HG02588 (cell line): ENCODE results near the gene ACER1.
"Not testable (repeated sequence)": the region's sequence is repeated elsewhere in the genome, so short reads cannot be mapped to it uniquely, and the experiment has no call there.

Experiments used
- ATAC-seq: cut with Tn5 transposase; IDR thresholded peaks from one replicate; pipeline ENCODE4 v1.9.1; 2021; ENCODE audit warnings: mild to moderate bottlenecking, moderate library complexity; ENCODE audit not compliant: unreplicated experiment

Gene ACER1

DNA sequence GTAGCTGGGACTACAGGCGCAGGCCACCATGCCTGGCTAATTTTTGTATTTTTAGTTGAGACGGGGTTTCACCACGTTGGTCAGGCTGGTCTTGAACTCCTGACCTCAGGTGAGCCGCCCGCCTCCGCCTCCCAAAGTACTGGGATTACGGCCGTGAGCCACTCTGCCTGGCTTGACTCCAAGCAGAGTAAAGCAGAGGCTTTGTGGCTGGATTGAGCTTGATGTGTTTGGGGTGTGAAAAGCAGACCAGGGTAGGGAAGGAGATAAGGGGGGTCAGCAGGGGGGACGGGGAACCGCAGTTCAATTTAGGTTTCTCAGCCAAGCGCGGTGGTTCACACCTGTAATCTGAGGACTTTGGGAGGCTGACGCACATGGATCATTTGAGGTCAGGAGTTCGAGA lies 23.8 kb upstream of the ACER1 start:
- no peak for ATAC-seq

DNA sequence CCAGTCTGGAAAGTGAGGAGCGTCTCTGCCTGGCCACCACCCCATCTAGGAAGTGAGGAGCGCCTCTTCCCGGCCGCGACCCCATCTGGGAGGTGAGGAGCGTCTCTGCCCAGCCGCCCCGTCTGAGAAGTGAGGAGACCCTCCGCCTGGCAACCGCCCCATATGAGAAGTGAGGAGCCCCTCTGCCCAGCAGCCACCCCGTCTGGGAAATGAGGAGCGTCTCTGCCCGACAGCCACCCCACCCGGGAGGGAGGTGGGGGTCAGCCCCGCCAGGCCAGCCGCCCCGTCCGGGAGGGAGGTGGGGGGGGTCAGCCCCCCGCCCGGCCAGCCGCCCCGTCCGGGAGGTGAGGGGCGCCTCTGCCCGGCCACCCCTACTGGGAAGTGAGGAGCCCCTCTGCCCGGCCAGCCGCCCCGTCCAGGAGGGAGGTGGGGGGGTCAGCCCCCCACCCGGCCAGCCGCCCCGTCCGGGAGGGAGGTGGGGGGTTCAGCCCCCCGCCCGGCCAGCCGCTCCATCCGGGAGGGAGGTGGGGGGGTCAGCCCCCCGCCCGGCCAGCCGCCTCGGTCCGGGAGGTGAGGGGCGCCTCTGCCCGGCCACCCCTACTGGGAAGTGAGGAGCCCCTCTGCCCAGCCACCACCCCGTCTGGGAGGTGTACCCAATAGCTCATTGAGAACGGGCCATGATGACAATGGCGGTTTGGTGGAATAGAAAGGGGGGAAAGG lies 22.1 kb upstream of the ACER1 start:
- not testable (repeated sequence) for ATAC-seq

DNA sequence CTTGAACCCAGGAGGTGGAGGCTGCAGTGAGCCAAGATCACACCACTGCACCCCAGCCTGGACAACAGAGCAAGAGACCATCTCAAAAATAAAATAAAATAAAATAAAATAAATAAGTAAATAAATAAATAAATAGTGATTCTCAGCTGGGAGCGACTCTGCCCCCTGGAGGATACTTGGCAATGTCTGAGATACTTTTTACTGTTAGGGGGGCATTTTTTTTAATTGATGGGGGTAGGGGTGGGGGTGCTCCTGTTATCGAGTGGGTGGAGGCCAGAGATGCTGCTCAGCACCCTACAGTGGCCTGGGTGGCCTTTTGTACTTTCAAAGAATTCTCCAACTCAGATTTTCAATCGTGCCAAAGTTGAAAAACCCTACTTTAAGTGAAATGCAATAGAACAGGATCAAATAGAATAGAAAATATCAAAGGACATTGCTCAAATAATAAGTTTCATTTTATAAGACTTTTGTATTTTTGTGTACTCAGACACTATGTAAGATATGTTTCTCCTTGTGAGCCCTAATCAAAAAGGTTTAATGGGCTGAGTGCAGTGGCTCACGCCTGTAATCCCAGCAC lies 20.8 kb upstream of the ACER1 start:
- ATAC-seq, result no peak

DNA sequence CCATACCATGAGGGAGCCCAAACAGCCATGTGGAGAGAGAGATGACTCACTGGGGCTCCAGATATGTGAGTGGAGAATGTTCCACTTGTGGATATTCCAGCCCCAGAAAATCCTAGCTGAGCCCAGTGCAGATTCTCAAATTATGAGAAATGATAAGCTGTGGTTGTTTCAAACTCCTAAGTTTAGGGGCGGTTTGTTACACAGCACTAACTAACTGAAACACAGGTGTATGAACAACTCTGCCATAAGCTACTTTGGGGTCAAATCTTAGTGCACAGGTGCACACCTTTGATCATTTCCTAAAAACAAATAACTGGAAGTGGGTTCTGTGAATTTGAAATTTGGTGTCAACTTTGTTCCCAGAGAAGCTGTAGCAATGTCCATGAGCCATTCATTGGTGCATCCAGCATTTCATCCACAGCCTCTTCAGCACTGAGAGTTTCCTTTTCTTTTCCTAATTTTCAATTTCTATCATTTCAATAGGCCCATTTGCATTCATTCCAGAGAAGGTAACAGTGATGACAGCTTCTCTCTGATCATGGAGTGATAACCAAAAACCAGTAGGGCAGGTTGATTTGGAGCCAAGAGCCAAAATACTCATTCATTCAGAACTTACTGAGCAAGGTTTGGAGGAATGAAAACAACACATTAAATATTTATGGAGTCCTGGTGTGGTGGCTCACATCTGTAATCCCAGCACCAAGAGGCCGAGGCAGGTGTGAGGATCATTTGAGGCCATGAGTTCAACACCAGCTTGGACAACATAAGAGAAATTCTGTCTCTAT lies 19.2 kb upstream of the ACER1 start:
- no peak for ATAC-seq

GRCh38 chr19:6350688-6351087 lies 17.3 kb upstream of the ACER1 start:
- no peak for ATAC-seq

GRCh38 chr19:6349271-6349670 lies 15.9 kb upstream of the ACER1 start:
- not testable (repeated sequence) for ATAC-seq

DNA sequence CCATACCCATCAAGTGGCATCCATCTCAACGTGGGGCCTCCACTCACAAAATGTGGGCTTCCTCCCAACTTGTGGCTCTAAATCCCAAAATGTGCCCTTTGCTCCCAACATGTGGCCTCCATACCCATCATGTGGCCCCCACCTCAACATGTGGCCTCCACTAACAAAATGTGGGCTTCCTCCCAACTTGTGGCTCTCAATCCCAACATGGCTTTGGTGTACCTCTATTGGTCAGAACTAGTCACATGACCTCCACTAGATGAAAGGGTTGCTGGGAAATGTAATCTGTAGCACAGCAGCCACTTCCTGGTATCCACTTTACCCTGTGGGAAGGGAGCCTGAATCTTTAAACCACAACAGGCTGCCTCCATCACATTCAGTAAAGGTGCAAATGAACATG lies 10.1 kb upstream of the ACER1 start:
- ATAC-seq, result no peak

GRCh38 chr19:6340493-6341201 lies 7.2 kb upstream of the ACER1 start:
- ATAC-seq, result no peak

DNA sequence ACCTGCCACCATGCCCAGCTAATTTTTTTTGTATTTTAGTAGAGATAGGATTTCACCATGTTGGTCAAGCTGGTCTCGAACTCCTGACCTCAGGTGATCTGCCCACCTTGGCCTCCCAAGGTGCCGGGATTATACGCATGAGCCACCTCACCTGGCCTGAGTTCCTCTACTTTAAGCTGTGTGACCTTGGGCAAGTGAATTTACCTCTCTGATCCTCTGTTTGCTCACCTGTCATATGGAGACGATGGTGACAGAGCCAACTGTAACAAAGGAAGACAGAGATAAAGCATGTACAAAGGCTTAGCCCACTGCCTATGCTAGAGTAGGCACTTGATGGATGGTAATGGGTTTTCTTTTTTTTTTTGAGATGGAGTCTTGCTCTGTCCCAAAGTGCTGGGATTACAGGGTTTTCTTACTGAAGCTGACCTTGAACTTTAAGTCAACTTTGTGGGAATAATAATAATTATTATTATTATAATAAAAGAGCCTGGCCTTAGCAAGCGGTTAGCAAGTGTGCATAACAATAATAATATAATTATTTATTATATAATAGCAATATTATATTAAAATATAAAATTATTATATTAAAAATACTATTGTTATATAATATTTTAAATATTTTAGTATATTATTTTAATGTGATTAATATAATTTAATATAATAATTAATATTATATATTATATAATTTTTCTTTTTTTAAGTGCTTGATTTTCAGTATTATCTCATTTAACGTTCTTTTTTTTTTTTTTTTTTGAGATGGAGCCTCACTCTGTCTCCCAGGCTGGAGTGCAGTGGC lies 1.3 kb upstream of the ACER1 start:
- no peak for ATAC-seq

DNA sequence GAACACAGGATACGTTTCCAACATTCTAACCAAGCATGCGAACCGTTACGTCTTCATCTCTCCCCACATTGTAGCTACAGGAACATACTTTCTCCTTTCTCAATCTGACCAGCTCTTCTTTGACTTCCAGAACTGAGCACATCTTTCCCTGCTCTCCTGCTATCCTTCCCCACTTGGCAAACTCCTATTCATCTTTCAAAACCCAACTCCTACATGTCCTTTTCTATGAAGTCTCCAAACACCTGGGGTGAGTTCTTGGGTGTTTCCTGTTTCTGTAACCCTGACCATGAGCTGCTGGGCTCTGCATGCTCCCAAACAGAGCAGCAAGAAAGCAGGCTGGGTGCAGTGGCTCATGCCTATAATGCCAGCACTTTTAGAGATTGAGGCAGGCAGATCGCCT lies 6.6 kb downstream of the ACER1 start:
- no peak for ATAC-seq

DNA sequence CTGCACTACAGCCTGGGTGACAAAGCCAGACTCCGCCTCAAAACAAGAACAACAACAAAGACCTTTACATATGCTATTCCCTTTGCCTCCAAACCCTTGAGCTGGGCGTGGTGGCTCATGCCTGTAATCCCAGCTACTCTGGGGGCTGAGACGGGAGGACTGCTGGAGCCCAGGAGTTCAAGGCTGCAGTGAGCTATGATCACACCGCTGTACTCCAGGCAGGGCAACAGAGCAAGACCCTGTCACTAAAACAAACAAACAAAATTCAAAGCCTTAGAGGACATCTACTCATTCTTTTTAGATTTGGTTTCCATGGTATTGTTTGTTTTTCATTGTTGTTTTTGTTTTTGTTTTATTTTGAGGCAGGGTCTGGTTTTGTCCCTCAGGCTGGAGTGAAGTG lies 7.8 kb downstream of the ACER1 start:
- ATAC-seq, result no peak

DNA sequence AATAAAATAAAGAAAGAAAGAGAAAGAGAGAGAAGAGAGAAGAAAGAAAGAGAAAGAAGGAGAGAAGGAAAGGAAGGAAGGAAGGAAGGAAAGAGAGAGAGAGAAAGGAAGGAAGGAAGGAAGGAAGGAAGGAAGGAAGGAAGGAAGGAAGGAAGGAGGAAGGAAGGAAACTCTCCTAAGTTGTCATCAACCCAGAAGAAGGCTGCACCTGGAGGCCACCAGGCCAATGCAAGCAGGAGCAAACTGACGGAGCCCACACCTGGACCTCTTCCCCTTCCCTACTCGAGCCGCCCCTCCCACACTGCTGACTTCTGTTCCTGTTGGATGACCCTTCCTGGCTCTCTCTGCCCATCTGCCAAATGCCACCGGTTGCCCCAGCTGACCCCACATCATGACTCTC lies 8.7 kb downstream of the ACER1 start:
- no peak for ATAC-seq

DNA sequence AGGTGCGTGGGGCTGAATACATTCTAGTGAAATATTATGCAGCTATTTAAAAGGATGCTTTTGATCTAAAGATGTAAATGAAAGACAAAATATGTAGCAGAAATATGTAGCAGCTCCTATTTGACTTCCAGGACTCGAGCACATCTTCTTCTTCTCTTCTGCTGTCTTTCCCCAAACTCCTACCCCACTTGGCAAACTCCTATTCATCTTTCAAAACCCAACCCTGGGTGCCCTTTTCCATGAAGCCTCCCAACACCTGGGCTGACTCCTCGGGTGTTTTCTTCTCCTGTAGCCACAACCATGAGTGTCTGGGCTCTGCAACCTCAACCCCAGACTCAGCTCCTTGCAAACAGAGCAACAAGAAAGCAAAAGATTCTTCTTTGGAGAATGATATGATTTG lies 11.1 kb downstream of the ACER1 start:
- ATAC-seq, result no peak

GRCh38 chr19:6319376-6319775 lies 14.0 kb downstream of the ACER1 start:
- ATAC-seq, result no peak

GRCh38 chr19:6318772-6319171 lies 14.6 kb downstream of the ACER1 start:
- ATAC-seq, result no peak

- not testable (repeated sequence) for ATAC-seq
Observed at GRCh38 chr19:6315646-6316045, 17.8 kb downstream of the ACER1 start.

DNA sequence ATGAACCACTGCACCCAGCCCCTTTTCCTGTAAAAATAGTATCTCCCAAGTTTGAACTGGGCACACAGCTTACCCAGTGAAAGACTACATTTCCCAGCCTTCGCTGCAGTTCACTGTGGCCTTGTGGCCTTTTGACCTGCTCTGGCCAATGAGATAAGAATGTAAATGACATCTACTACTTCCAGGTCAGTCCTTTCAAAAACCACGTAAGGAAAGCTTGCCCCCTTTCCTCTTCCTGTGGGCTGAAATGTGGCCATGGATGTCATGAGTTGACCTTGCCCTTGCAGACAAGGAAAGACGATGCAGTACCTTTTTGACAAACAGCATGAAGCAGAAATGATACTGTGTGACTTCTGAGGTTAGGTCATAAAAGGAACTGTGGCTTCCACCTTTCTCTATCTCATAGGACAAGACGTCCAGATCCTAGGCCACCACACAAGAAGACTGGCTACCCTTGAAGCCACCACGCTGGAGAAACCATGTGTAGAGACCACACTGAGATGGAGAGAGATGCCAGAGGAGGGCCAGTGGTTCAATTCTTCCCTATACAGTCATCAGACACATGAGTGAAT lies 19.9 kb downstream of the ACER1 start:
- no peak for ATAC-seq

DNA sequence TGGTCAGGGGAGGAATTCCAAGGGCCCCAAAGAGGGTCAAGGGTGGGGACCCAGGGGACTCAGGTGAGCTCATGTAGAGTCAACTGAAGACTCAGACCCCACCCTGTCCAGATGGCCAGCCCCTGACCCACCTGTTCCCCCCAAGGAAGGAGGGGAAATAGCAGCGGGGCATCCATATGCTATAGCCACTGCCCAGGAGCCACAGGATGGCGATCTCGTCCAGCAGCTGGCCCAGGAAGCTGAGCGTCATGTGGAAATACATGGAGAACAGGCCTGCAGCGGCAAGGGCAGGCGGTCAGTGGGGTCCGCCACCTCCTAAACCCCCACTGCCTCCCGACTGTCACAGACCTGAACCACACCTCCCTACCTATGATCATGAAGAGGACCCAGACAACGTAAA lies 21.4 kb downstream of the ACER1 start:
- ATAC-seq, result no peak

DNA sequence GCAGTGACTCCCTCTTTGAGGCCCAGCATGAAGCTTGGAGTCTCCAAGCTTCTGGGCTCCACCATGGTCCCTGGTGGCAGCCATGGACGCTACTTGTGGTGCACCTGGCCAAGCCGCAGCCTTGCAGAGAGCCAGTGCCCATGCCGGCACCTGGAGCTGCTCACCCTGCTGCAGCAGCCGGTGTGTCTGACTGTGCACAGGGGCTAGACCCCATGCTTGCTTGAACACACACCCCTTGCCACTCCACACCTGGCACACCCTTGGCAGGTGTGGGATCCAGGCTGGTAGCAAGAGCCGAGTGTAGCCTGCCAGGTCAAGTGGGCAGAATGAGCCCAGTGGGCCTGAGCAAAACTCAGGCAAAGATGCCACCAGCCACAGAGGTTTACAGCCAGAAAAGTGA lies 35.0 kb downstream of the ACER1 start:
- ATAC-seq, result no peak

DNA sequence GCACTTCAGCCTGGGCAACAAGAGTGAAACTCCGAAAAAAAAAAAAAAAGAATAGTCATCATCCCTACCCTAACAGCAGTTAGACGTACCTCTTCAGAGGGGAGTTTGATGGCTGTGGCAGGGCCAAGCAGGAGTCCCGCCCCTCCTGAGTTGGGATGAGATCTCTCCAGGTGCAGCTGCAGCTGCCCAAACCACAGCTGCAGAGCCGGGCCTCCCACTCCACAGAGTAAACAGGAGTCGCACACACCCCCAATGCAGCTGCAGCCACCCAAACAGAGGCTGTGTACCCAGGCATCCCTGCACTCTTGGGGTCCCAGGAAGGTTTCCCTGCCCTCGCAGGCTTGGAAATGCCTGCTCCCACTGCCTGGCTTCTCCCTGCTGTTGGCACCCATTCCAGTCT lies 36.2 kb downstream of the ACER1 start:
- ATAC-seq, result no peak
